ENCODE data around the gene ADD3.
"Not testable (repeated sequence)": the region's sequence is repeated elsewhere in the genome, so short reads cannot be mapped to it uniquely, and the experiment has no call there.

The ADD3 gene

GRCh38 chr10:110040767-110041478 is 33.1 kb downstream of the ADD3 start:
- DNase-seq (ENCODE audit: low read depth): no peak
- H3K27me3 ChIP-seq (replicated peaks; ENCODE audit: control insufficient read depth, insufficient read depth, low read length): no peaks in the 10 kb centered on the region
- H3K4me3 ChIP-seq (ENCODE audit: low read length): no peak overlapping the region
- peaks cover 30% of the 10 kb centered on the region for H3K4me1 ChIP-seq (ENCODE audit: control insufficient read depth, insufficient read depth, low read length)
- H3K9me3 ChIP-seq (ENCODE audit: control insufficient read depth, low read length): no peaks in the 10 kb centered on the region
- H3K36me3 ChIP-seq (ENCODE audit: control insufficient read depth, insufficient read depth, low read length, severe bottlenecking): no peaks in the 10 kb centered on the region
- no peak overlapping the region for H3K9ac ChIP-seq (ENCODE audit: low read length)

DNA sequence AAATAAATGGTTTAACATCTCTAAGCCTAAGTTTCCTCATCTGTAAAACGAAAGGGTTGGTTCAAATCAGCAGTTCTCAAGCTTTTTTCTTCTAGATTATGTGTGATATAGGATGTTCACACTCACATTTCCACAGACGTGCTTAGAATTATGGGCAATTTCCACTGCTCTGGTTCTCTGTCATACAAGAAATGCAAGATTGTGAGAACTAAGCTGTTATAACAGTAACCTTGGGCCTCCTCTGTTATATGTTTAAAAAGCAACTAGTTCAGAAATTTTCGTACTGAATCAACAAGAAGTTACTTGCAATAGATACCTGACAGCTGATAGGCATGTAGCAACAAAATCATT is 33.7 kb downstream of the ADD3 start:
- Histone ChIP-seq H3K4me3 (ENCODE audit: low read length) (no peak overlapping the region), H3K4me1 (ENCODE audit: control insufficient read depth, insufficient read depth, low read length) (peaks cover 30% of the 10 kb centered on the region), H3K9me3 (ENCODE audit: control insufficient read depth, low read length) (no peaks in the 10 kb centered on the region), H3K27me3 (replicated peaks; ENCODE audit: control insufficient read depth, insufficient read depth, low read length) (no peaks in the 10 kb centered on the region), H3K9ac (ENCODE audit: low read length) (no peak overlapping the region), H3K36me3 (ENCODE audit: control insufficient read depth, insufficient read depth, low read length, severe bottlenecking) (no peaks in the 10 kb centered on the region)
- DNase-seq (ENCODE audit: low read depth): no peak

DNA sequence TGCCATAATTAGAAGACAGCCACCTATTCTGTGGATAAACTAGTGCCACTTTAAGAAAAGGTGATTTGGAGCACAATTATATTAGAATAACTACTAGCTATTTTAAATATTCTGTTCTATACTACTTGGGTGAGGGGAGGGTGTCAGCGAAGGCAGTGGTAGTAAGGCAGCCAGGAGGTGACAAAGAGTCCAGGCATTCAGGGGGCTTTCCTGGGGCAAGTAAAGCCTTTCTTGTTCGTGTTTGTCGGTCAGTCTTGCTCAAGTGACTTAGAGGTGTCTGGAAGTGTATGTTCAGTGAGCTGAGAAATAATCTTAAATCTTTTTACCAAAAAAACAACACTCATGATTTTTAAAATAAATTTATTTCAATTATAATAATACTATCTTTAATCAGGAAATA is 34.4 kb downstream of the ADD3 start:
- no peaks in the 10 kb centered on the region for H3K36me3 ChIP-seq (ENCODE audit: control insufficient read depth, insufficient read depth, low read length, severe bottlenecking)
- H3K9me3 ChIP-seq (ENCODE audit: control insufficient read depth, low read length): no peaks in the 10 kb centered on the region
- H3K4me1 ChIP-seq (ENCODE audit: control insufficient read depth, insufficient read depth, low read length): peaks cover 30% of the 10 kb centered on the region
- H3K27me3 ChIP-seq (replicated peaks; ENCODE audit: control insufficient read depth, insufficient read depth, low read length): no peaks in the 10 kb centered on the region
- DNase-seq (ENCODE audit: low read depth): no peak
- no peak overlapping the region for H3K4me3 ChIP-seq (ENCODE audit: low read length)
- no peak overlapping the region for H3K9ac ChIP-seq (ENCODE audit: low read length)

GRCh38 chr10:110042891-110043290 is 35.1 kb downstream of the ADD3 start:
- Histone ChIP-seq H3K9me3 (ENCODE audit: control insufficient read depth, low read length) (peaks cover 1% of the 10 kb centered on the region), H3K36me3 (ENCODE audit: control insufficient read depth, insufficient read depth, low read length, severe bottlenecking) (no peaks in the 10 kb centered on the region), H3K4me1 (ENCODE audit: control insufficient read depth, insufficient read depth, low read length) (peaks cover 30% of the 10 kb centered on the region), H3K9ac (ENCODE audit: low read length) (no peak overlapping the region), H3K4me3 (ENCODE audit: low read length) (no peak overlapping the region), H3K27me3 (replicated peaks; ENCODE audit: control insufficient read depth, insufficient read depth, low read length) (no peaks in the 10 kb centered on the region)
- no peak for DNase-seq (ENCODE audit: low read depth)

DNA sequence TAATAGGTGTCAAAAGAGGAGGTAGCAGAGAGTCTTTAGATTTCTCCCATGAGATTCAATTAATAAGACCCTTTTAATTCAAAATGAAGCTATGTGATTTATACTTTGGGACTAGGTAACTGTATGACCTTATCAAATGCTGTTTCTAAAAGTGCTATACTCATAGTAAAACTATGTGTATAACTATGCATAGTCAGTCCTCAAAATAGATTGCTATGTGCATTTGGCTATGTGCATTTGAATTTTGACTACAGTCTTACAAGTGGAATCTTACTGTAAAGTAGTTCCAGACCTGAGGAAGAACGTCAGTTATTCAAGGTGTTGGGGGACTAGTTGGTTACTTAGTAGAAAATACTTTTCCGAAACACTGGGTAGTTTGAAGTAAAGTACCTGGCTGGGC is 36.9 kb downstream of the ADD3 start:
- Histone ChIP-seq H3K4me1 (ENCODE audit: control insufficient read depth, insufficient read depth, low read length) (peaks cover 30% of the 10 kb centered on the region), H3K9ac (ENCODE audit: low read length) (no peak overlapping the region), H3K9me3 (ENCODE audit: control insufficient read depth, low read length) (peaks cover 12% of the 10 kb centered on the region), H3K36me3 (ENCODE audit: control insufficient read depth, insufficient read depth, low read length, severe bottlenecking) (peaks cover 6% of the 10 kb centered on the region), H3K27me3 (replicated peaks; ENCODE audit: control insufficient read depth, insufficient read depth, low read length) (no peaks in the 10 kb centered on the region), H3K4me3 (ENCODE audit: low read length) (no peak overlapping the region)
- DNase-seq (ENCODE audit: low read depth): no peak

- Histone ChIP-seq H3K9ac (ENCODE audit: low read length) (no peak overlapping the region), H3K9me3 (ENCODE audit: control insufficient read depth, low read length) (peaks cover 12% of the 10 kb centered on the region), H3K4me3 (ENCODE audit: low read length) (no peak overlapping the region), H3K4me1 (ENCODE audit: control insufficient read depth, insufficient read depth, low read length) (peaks cover 30% of the 10 kb centered on the region), H3K27me3 (replicated peaks; ENCODE audit: control insufficient read depth, insufficient read depth, low read length) (no peaks in the 10 kb centered on the region), H3K36me3 (ENCODE audit: control insufficient read depth, insufficient read depth, low read length, severe bottlenecking) (peaks cover 6% of the 10 kb centered on the region)
- DNase-seq (ENCODE audit: low read depth): no peak
Measured at GRCh38 chr10:110045772-110046171, 38.0 kb downstream of the ADD3 start.

GRCh38 chr10:110048145-110048544 is 40.4 kb downstream of the ADD3 start:
- H3K36me3 ChIP-seq (ENCODE audit: control insufficient read depth, insufficient read depth, low read length, severe bottlenecking); H3K27me3 ChIP-seq (replicated peaks; ENCODE audit: control insufficient read depth, insufficient read depth, low read length): not testable (repeated sequence)

GRCh38 chr10:110048781-110049180 is 41.0 kb downstream of the ADD3 start:
- no peak overlapping the region for H3K4me3 ChIP-seq (ENCODE audit: low read length)

More at GRCh38 chr10:110048145-110048544, 40.4 kb downstream of the ADD3 start:
- H3K4me1 ChIP-seq (ENCODE audit: control insufficient read depth, insufficient read depth, low read length): peaks cover 21% of the 10 kb centered on the region
- not testable (repeated sequence) for DNase-seq (ENCODE audit: low read depth); H3K9ac ChIP-seq (ENCODE audit: low read length); H3K4me3 ChIP-seq (ENCODE audit: low read length)
- peaks cover 12% of the 10 kb centered on the region for H3K9me3 ChIP-seq (ENCODE audit: control insufficient read depth, low read length)

GRCh38 chr10:110049889-110050591 is 42.3 kb downstream of the ADD3 start:
- not testable (repeated sequence) for H3K27me3 ChIP-seq (replicated peaks; ENCODE audit: control insufficient read depth, insufficient read depth, low read length); H3K4me3 ChIP-seq (ENCODE audit: low read length); H3K36me3 ChIP-seq (ENCODE audit: control insufficient read depth, insufficient read depth, low read length, severe bottlenecking); H3K9ac ChIP-seq (ENCODE audit: low read length); DNase-seq (ENCODE audit: low read depth)
- Histone ChIP-seq H3K4me1 (ENCODE audit: control insufficient read depth, insufficient read depth, low read length) (peaks cover 18% of the 10 kb centered on the region), H3K9me3 (ENCODE audit: control insufficient read depth, low read length) (peaks cover 12% of the 10 kb centered on the region)

More at GRCh38 chr10:110048781-110049180, 41.0 kb downstream of the ADD3 start:
- no peak overlapping the region for H3K9ac ChIP-seq (ENCODE audit: low read length)
- peaks cover 12% of the 10 kb centered on the region for H3K9me3 ChIP-seq (ENCODE audit: control insufficient read depth, low read length)
- H3K4me1 ChIP-seq (ENCODE audit: control insufficient read depth, insufficient read depth, low read length): peaks cover 21% of the 10 kb centered on the region
- no peaks in the 10 kb centered on the region for H3K27me3 ChIP-seq (replicated peaks; ENCODE audit: control insufficient read depth, insufficient read depth, low read length)
- no peak for DNase-seq (ENCODE audit: low read depth)
- H3K36me3 ChIP-seq (ENCODE audit: control insufficient read depth, insufficient read depth, low read length, severe bottlenecking): peaks cover 6% of the 10 kb centered on the region

- DNase-seq (ENCODE audit: low read depth): no peak
- no peak overlapping the region for H3K4me3 ChIP-seq (ENCODE audit: low read length)
- H3K4me1 ChIP-seq (ENCODE audit: control insufficient read depth, insufficient read depth, low read length): peaks cover 31% of the 10 kb centered on the region
- peaks cover 12% of the 10 kb centered on the region for H3K9me3 ChIP-seq (ENCODE audit: control insufficient read depth, low read length)
- no peak overlapping the region for H3K9ac ChIP-seq (ENCODE audit: low read length)
- H3K36me3 ChIP-seq (ENCODE audit: control insufficient read depth, insufficient read depth, low read length, severe bottlenecking): peaks cover 6% of the 10 kb centered on the region
- H3K27me3 ChIP-seq (replicated peaks; ENCODE audit: control insufficient read depth, insufficient read depth, low read length): no peaks in the 10 kb centered on the region
Measured at GRCh38 chr10:110051487-110051886, 43.7 kb downstream of the ADD3 start.

DNA sequence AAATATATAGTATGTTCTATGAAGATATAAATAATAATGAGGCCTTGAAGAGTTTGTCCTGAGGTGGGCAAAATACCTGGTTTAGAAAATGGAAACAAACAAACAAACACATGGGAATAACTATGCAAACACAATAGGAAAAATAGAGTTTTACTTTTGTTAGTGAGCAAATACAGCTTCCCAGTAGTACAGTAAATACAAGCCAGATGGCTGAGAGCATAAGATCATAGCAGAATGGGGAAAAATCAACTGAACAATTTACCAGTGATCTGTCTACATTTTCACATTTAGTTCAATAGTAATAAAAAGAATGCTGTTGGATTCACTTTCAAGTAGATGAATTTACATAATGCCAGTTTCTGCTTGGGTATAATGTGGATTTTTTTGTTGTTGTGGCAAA is 45.1 kb downstream of the ADD3 start:
- no peaks in the 10 kb centered on the region for H3K27me3 ChIP-seq (replicated peaks; ENCODE audit: control insufficient read depth, insufficient read depth, low read length)
- peak; percentile 49 for DNase-seq (ENCODE audit: low read depth)
- peaks cover 10% of the 10 kb centered on the region for H3K9me3 ChIP-seq (ENCODE audit: control insufficient read depth, low read length)
- H3K36me3 ChIP-seq (ENCODE audit: control insufficient read depth, insufficient read depth, low read length, severe bottlenecking): peaks cover 6% of the 10 kb centered on the region
- H3K9ac ChIP-seq (ENCODE audit: low read length): no peak overlapping the region
- peaks cover 43% of the 10 kb centered on the region for H3K4me1 ChIP-seq (ENCODE audit: control insufficient read depth, insufficient read depth, low read length)
- no peak overlapping the region for H3K4me3 ChIP-seq (ENCODE audit: low read length)

Measured in adipocyte (in vitro differentiated cells).